ENCODE results near the gene JAM2.

JAM2 gene

GRCh38 chr21:25756190-25756932 lies 117.3 kb downstream of the JAM2 start:
- no peaks in the 10 kb centered on the region for H3K4me1 ChIP-seq
- no peaks in the 10 kb centered on the region for H3K9me3 ChIP-seq (ENCODE audit: control insufficient read depth, low read length)
- no peak overlapping the region for H3K4me2 ChIP-seq (ENCODE audit: low read length)
- H3K27me3 ChIP-seq (ENCODE audit: control insufficient read depth, insufficient read depth, low read length) = no peaks in the 10 kb centered on the region
- no peak overlapping the region for H3K9ac ChIP-seq
- H2AFZ ChIP-seq = no peak overlapping the region
- H3K79me2 ChIP-seq = no peaks in the 10 kb centered on the region
- no peak for TF ChIP-seq CTCF (IDR thresholded peaks at IDR 0.05)
- H3K36me3 ChIP-seq (ENCODE audit: control insufficient read depth, insufficient read depth, low read length) = no peaks in the 10 kb centered on the region
- no peak overlapping the region for H3K27ac ChIP-seq
- no peak overlapping the region for H3K4me3 ChIP-seq (ENCODE audit: low read depth, low read length)

- H3K36me3 ChIP-seq (ENCODE audit: control insufficient read depth, insufficient read depth, low read length) = no peaks in the 10 kb centered on the region
- no peaks in the 10 kb centered on the region for H3K79me2 ChIP-seq
- no peak overlapping the region for H3K27ac ChIP-seq
- no peaks in the 10 kb centered on the region for H3K4me1 ChIP-seq
- H3K9me3 ChIP-seq (ENCODE audit: control insufficient read depth, low read length) = no peaks in the 10 kb centered on the region
- H3K4me2 ChIP-seq (ENCODE audit: low read length) = no peak overlapping the region
- H3K9ac ChIP-seq = no peak overlapping the region
- H3K27me3 ChIP-seq (ENCODE audit: control insufficient read depth, insufficient read depth, low read length) = no peaks in the 10 kb centered on the region
- no peak overlapping the region for H2AFZ ChIP-seq
- TF ChIP-seq CTCF (IDR thresholded peaks at IDR 0.05) = no peak
- H3K4me3 ChIP-seq (ENCODE audit: low read depth, low read length) = no peak overlapping the region
These were observed 118.5 kb downstream of the JAM2 start for GRCh38 chr21:25757531-25757930.

DNA sequence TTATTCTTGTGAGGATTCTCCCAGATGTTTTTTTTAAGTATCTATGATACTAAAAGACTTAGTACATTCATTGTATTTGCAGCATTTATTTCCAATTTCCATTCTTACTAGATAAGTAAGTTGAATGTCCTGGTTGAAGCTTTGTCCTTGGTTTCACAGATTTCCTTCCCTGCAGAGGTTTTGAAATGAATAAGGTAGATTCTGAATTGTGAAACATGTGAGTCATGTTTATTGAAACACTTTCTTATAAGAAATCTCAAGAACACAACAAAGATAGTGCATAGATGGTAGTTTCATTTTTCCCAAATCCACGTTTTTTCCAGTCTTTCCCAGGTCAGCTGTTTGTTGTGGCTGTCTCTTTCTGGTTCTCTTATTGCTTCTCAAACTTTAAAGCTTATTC lies 120.5 kb downstream of the JAM2 start:
- no peak overlapping the region for H3K27ac ChIP-seq
- no peaks in the 10 kb centered on the region for H3K27me3 ChIP-seq (ENCODE audit: control insufficient read depth, insufficient read depth, low read length)
- no peaks in the 10 kb centered on the region for H3K9me3 ChIP-seq (ENCODE audit: control insufficient read depth, low read length)
- no peaks in the 10 kb centered on the region for H3K4me1 ChIP-seq
- no peak for TF ChIP-seq CTCF (IDR thresholded peaks at IDR 0.05)
- H2AFZ ChIP-seq = no peak overlapping the region
- H3K36me3 ChIP-seq (ENCODE audit: control insufficient read depth, insufficient read depth, low read length) = no peaks in the 10 kb centered on the region
- H3K79me2 ChIP-seq = no peaks in the 10 kb centered on the region
- H3K4me2 ChIP-seq (ENCODE audit: low read length) = no peak overlapping the region
- H3K4me3 ChIP-seq (ENCODE audit: low read depth, low read length) = no peak overlapping the region
- no peak overlapping the region for H3K9ac ChIP-seq

DNA sequence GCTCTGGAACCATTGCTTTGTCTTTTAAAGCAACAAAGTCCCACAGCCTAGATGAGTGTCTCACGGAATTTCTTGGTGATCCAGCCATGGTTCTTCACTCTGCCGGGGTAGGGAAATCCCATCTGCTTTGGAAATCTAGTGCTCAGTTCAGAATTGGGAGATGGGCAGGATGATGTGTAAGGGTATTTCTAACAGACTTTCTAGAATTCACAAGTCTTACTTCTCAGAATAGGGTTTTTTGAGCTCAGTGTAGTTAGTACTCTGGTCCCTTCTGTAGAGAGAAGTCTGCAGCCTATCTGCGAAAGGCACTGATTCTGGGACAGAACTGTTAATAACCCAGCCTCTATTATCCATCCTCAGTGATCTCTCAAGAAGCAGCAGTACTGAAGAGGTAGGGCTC lies 121.0 kb downstream of the JAM2 start:
- no peak overlapping the region for H3K27ac ChIP-seq

More for the DNA sequence above, 121.0 kb downstream of the JAM2 start:
- Histone ChIP-seq H3K4me2 (ENCODE audit: low read length) (no peak overlapping the region), H3K27me3 (ENCODE audit: control insufficient read depth, insufficient read depth, low read length) (no peaks in the 10 kb centered on the region), H3K79me2 (no peaks in the 10 kb centered on the region), H3K4me1 (no peaks in the 10 kb centered on the region), H3K9ac (no peak overlapping the region), H3K4me3 (ENCODE audit: low read depth, low read length) (no peak overlapping the region), H3K9me3 (ENCODE audit: control insufficient read depth, low read length) (no peaks in the 10 kb centered on the region), H3K36me3 (ENCODE audit: control insufficient read depth, insufficient read depth, low read length) (no peaks in the 10 kb centered on the region), H2AFZ (no peak overlapping the region)
- no peak for TF ChIP-seq CTCF (IDR thresholded peaks at IDR 0.05)

Data from parathyroid adenoma (tissue), 2 donors.